GM19372 (cell line): ENCODE results near the gene NUDT14.

Experiments
- ATAC-seq: cut with Tn5 transposase; IDR thresholded peaks from one replicate; pipeline ENCODE4 v1.9.1; 2021; ENCODE audit warnings: mild to moderate bottlenecking, low read depth, moderate library complexity; ENCODE audit not compliant: unreplicated experiment

The NUDT14 gene

DNA sequence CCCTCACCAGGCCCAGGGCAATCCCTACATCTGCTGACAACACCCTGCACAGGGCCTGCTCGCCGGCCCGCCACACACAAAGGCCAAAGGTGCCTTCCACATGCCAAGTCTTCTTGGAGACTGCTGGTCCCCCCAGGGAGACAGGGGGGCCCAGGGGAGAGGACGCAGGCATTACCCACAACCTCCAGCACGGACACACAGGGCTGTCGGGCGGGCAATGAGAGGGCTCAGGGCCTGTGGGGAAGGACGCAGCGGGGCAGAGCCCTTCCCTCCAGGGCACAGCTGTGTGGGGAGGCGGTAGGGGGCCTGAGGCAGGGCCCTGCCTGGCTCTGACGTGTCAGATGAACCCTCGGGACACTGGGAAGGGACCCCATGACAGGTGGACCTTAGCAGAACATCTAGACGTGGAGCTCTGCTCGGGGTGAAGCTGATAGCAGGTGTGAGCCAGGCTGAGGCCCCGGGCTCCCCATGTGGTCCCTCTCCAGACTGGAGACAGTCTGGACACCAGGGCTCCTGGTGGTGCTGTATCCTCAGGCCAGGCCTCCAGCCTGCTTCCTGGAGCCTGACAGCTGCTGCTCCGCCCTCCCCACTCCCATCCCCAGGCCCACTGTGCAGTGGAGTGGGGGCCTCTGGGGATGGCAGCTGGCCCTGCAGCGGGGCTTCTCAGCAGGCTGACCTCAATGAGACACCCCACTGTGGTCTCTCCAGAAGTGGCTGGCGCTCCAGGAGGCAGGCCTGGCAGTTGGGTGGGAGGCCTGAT, 31.6 kb upstream of the NUDT14 start:
- ATAC-seq: no peak

DNA sequence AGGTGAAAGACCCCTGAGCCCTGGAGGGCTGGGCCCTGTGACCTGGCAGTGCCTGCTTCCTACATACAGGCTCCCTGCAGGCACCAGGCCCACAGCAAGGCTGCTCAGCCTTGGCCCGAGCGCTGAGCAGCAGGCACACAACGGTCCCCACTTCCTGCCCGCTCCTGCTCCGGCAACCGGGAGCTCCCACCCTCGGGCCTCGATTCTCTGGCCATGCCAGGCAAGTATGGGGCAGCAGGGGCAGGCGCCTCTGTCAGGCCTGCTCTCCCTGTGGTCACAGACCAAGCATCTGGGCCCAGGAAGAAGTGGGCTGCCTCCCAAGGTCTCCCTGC, 30.6 kb upstream of the NUDT14 start:
- no peak for ATAC-seq

DNA sequence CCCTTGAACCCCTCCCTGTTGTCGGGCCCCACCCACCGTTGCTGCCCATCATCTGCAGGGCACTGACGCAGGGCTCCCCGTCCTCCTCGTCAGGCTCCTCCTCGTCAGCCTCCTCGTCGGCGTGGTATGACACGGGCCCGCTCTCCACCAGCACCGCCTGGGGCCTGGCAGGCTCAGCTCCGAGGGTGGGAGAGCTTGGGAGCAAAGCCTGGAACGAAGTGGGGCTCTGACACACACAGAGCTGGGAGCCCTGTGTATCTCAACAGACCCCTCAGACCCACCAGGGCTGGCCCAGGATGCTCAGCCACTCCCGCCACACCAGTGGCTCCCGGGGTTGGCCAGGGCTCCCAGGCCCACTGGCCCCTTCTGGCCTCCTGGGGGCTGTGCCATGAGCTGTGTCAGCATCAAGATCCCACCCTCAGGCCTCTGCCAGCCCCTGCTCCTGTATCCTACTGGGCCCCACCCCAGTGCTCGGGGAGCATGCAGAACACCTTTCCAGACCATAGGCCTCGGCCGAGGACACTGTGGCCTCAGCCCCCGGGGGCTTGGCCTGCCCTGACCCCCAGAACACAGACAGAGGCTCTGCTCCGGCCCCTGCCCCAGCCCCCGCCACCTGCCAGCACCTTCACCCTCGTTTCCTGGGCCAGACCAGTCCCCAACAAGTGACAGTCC, 30.1 kb upstream of the NUDT14 start:
- no peak for ATAC-seq

GRCh38 chr14:105210266-105211025, 29.3 kb upstream of the NUDT14 start:
- ATAC-seq: no peak

DNA sequence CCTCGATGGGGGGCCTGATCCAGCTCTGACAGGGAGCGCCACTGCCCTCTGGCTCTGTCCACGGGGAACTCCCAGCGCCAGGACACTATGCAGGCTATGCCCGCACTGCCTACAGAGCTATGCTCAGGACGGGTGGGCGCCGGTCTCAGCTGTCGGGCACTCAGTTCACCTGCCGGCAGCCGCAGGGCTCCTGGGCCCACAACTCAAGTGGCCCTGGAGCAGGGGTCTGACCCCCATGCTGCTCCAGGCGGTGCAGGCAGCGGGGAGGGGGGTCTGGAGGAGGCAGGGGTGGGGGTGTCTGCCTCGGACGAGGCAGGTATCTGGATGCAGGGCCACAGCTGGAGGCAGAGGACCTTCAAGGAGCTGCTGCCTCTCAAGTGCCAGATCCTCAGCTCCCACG, 28.5 kb upstream of the NUDT14 start:
- no peak for ATAC-seq

DNA sequence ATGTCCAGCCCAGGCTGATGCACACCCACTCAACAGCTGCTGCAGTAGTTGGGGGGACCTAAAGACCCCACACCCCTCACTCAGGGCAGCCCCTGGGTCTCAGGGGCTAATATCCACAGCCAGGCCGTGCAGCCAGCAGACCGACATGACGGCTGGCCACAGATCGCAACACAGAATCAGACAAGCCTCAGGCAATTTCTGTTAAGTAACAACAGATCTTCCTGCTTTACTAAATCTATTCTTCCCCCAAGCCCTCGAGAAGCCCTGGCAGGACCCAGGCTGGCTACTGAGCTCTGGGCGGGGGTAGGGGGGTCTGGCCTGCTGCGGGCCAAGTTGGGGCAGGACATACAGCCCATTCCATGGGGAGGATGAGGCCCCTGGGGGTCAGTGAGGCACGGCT, 28.0 kb upstream of the NUDT14 start:
- no peak for ATAC-seq

- ATAC-seq: no peak
Measured at GRCh38 chr14:105208738-105209075, 27.6 kb upstream of the NUDT14 start.

GRCh38 chr14:105207996-105208737, 27.1 kb upstream of the NUDT14 start:
- no peak for ATAC-seq

DNA sequence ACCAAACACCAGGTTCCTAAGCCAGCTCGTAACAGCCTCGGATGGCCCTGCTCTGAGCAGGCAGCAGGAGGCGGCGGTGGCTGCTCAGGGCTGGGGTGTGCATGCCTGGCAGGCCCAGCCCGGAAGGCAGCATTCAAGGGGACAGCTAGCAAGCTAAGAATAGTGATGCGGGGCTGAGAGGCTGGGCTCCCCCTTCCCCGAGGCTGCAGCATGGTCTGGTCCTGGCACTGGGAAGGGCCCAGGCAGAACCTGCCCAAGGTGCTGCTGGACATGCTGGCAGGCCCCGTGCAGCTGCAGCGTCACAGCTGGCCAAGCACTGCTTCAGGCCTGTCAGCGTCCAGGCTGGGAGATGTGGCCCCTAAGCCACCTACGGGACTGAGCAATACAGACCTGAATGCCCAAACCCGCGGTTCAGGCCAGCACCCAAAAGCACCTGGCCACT, 26.4 kb upstream of the NUDT14 start:
- ATAC-seq: no peak

DNA sequence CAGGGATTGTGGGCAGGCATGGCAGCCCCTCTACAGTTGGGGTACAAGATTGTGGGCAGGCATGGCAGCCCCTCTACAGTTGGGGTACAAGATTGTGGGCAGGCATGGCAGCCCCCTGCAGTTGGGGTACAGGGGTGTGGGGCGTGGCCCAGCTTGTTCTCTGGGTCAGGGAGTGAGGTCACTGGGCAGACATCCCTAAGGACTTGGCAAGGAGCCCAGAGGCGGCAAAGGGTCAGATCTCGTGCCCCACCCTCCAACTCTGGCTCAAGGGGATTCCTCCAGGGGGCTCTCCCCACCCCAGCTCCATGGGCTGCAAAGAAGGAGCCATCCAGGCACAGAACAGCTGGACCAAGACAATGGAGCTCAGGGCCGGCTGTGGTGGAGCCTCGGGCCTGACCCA, 25.8 kb upstream of the NUDT14 start:
- ATAC-seq: no peak

DNA sequence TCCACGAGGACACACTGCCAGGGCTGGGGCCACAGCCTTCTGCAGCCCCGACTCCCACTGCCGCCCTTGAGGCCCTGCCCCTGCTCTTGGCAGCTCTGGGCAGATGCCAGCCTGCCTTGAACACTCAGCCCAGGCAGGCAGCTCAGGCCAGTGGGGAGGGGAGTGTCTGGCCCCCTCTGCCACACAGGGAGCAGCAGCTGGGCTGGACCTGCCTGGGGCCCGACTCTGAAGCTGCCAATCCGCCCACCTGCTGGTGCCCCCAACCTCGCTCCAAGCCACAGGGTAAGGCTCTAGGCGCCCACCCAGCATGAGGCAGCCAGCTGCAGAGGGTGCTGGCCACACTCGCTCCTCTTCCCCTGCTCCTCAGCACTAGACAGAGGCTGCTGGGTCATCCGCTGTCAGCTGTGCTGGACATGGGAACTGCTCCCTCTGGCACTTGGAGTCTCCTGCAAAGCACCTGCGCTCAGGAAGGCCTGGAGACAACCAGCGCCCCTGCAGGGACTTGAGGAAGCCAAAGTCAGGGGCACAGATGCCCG, 24.6 kb upstream of the NUDT14 start:
- ATAC-seq: no peak

- no peak for ATAC-seq
Measured at GRCh38 chr14:105204931-105205672, 24.0 kb upstream of the NUDT14 start.

DNA sequence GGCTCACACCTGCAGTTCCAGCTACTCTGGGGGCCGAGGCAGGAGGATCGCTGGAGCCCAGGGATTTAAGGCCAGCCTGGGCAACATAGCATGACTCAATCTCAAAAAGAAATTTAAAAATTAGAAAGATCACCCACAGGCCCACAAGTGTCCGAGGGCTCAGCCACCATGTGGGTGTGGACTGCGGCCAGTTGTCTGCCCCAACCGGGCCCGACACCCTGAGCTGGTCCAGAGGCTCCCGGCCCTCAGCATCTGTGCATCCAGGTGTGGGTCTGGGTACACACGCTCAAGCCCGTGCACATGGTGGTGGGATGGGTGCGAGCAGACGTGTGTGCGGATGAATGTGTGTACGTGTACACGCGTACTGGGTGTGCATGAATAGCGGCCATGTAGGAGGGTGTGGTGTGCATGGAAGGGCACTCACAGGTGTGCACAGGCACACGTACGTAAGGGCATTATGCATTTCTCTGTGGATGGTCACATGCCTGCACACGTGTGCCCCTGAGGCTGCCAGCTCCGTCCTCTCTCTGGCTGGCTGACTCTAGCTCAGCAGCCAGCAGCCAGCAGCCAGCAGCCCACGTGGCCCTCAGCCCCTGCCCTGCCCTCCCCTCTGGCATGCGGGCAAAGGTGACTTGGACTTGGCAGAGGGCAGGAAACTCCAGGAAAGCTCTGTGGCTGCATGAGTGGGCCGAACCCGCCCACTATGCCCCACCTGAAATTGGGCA, 23.3 kb upstream of the NUDT14 start:
- ATAC-seq: no peak

GRCh38 chr14:105203701-105204100, 22.6 kb upstream of the NUDT14 start:
- ATAC-seq: no peak

DNA sequence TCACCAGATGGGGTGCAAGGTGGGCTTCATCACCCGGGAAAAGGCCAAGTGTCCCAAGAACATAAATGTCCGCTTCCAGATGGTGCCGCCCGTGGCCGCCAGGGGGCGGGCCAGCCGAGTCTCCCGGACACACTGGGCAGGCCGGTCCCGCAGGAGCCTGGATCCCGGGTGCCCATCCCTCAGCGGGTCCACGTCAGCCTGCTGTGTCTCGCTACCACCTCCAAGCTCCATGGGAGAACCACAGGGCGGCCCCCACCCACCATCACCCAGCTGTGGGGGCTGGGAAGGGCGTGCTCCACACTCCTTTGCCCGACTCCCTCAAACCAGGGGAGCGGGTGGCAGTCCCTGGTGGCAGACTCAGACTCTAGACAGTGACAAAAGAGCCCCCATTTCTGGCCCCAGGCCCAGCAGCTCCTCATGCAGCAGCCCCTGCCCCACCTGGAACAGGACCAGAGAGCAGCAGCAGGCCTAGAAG, 22.0 kb upstream of the NUDT14 start:
- no peak for ATAC-seq

GRCh38 chr14:105201925-105202513, 20.9 kb upstream of the NUDT14 start:
- no peak for ATAC-seq

DNA sequence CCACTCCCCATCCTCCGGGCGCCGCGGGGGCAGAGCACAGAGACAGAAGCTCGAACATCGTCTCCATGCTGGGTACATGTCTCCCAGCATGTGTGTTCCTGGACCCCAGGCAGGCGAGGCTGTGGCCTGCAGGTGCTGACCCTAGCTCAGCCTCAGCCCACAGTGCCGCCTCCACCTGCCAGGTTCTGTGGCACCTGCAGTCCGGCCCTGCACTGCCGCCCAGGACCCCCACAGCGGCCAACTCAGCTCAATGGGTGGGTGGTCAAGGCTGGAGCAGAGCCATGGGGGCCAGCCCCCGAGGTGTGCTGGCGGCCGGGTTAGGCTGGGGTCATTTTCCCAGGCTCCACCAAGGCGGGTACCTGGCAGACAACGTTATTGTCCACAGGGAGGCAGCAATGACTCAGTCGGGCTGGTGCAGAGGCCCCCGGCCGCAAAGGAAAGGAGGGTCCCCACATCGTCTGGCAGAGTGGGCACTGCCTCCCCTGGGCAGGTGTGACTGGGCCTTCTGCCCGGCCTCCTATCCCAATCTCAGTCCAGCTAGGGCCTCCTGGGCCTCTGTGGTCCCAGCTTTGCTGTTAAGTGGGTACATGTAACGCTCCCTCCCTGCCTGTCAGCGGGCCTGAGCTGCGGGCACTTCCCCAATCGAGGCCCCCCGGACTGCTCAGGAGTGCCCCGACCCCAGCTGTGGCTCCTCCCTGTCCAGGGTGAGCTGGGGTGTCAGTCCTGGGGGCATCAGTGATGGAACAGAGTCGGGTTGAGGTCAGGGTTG, 20.2 kb upstream of the NUDT14 start:
- no peak for ATAC-seq

DNA sequence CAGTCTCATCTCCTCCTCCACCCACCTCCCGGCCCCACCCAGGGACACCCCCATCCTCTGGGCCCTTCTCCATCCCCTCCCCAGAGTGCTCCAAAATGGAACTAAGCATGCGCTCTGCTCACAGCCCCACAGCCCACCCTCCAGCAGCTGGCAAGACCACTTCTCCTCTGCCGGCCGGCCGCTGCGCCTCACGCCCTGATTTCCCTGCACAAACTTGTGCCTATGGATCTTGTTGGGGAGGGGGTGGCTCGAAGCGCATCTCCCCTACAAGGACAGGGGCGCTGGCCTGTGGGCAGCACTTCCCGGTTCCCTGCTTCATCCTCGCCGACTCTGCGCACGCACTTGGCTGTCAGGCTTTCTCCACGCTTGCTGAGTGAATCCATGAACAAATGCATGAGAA, 19.5 kb upstream of the NUDT14 start:
- ATAC-seq: no peak
